DOHH2 (cell line): ENCODE results near the gene FGFBP1.

ENCODE experiments used
- CTCF ChIP-seq: fragments of 200-600 bp; sonication (generic); IDR thresholded peaks from one replicate; pipeline ENCODE4 v1.5.1; 2014; ENCODE audit warnings: antibody characterized with exemption, mild to moderate bottlenecking, low read depth, low read length; ENCODE audit not compliant: poor library complexity, severe bottlenecking
- EZH2phosphoT487 ChIP-seq: fragments of 200-600 bp; sonication (generic); IDR thresholded peaks from 2 replicates; pipeline ENCODE4 v1.6.1; 2017; ENCODE audit warnings: borderline replicate concordance, mild to moderate bottlenecking, antibody characterized with exemption, low read length, moderate library complexity, mixed read lengths

DNA sequence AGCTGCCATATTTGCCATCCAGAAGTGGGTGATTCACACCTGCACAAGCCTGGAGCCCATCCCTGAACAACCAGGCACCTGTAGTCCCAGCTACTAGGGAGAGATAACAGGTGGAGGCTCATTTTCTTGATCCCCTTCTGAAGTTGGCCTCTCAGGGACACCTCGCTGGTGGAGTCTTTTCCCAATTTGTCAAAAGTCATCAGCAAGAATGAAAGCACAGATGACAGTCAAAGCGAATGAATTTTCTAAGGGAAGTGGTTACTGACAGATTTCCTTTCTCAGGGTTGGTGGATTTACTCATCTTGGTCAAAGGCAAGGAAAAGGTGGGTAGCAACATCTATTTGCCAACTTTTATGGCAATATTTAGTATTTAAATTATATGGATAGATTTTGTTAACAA lies 36.5 kb downstream of the FGFBP1 start:
- TF ChIP-seq CTCF (no peak), EZH2phosphoT487 (no peak)
